Lower leg skin (tissue), 4 donors: ENCODE measurements around the gene PALLD. TPM values are rescaled to one million over a fixed set of nuclear protein-coding genes. Genes with fewer than 3 reads are reported as not detected.

Source experiments
- DNase-seq, 2 donors: peaks; one replicate each; pipeline ENCODE4 v3.0.0-alpha.2; 2019; ENCODE audit warnings: low spot score in 2 of 2
- H3K4me3 ChIP-seq: fragments of 200-600 bp; sonication (generic); 2 replicates; pipeline ENCODE4 v1.5.1; 2017; ENCODE audit warnings: mild to moderate bottlenecking, low read depth; ENCODE audit not compliant: poor library complexity, severe bottlenecking
- CTCF ChIP-seq, 3 donors: fragments of 450-650 bp; IDR thresholded peaks; one replicate each; pipeline ENCODE4 v1.5.1; 2016; ENCODE audit warnings: antibody characterized with exemption in 3 of 3, mild to moderate bottlenecking in 3 of 3, moderate library complexity in 2 of 3
- POLR2A ChIP-seq, 2 donors: fragments of 450-650 bp; IDR thresholded peaks; one replicate each; pipeline ENCODE4 v1.6.1; 2016 to 2017; ENCODE audit warnings: antibody characterized with exemption in 2 of 2, mild to moderate bottlenecking in 1 of 2, moderate library complexity in 1 of 2
- WGBS, 2 donors: methylation state at CpG; one replicate each; pipeline ENCODE4 v1.1.5; 2018; 5-methylcytosine and 5-hydroxymethylcytosine counted together
- intact Hi-C: fragments of 100-400 bp; cut with DNase I; formaldehyde crosslinking; loops from one replicate; pipeline ENCODE4 v1.15.0; 2023; ENCODE audit warnings: low total_unique reads
- total RNA-seq, 4 donors: library from RNA; depleted of rRNA; stranded (reverse); fragments of >200 nt; gene quantifications; one replicate each; pipeline ENCODE4 v1.1.0, GENCODE V29; 2016

The PALLD gene
- total RNA-seq, 4 donors from 2014 or later = 46.1 to 103 (median 77.6) TPM

GRCh38 chr4:168841000-168841671 is 344.3 kb downstream of the PALLD start:
- intact Hi-C loops = no loop called here
- TF ChIP-seq POLR2A (IDR thresholded peaks at IDR 0.05) (no peak), CTCF (IDR thresholded peaks at IDR 0.05) (no peak)
- DNase-seq = no peak
- no peak overlapping the region for H3K4me3 ChIP-seq
- WGBS, 2 donors = 70 to 74% methylated on average over 8 of the region's 8 CpGs

GRCh38 chr4:168841672-168842019 is 344.8 kb downstream of the PALLD start:
- TF ChIP-seq POLR2A (IDR thresholded peaks at IDR 0.05) (no peak), CTCF (IDR thresholded peaks at IDR 0.05) (no peak)
- no peak overlapping the region for H3K4me3 ChIP-seq
- intact Hi-C loops = no loop called here
- no peak for DNase-seq

- no peak overlapping the region for H3K4me3 ChIP-seq
- DNase-seq = no peak
- intact Hi-C loops = no loop called here
- TF ChIP-seq POLR2A (IDR thresholded peaks at IDR 0.05) = no peak
- no peak for TF ChIP-seq CTCF (IDR thresholded peaks at IDR 0.05)
- 61 to 65% methylated on average over 1 of the region's 1 CpG for WGBS, 2 donors
Observed at GRCh38 chr4:168842186-168842585, 345.3 kb downstream of the PALLD start.

- no peak overlapping the region for H3K4me3 ChIP-seq
- no peak for DNase-seq
- intact Hi-C loops = no loop called here
- WGBS, 2 donors = 56 to 64% methylated on average over 7 of the region's 7 CpGs
- TF ChIP-seq POLR2A (IDR thresholded peaks at IDR 0.05) (no peak), CTCF (IDR thresholded peaks at IDR 0.05) (no peak)
Observed at GRCh38 chr4:168843635-168844034, 346.8 kb downstream of the PALLD start.

- WGBS, 2 donors = 31 to 41% methylated on average over 8 of the region's 8 CpGs
- no peak for TF ChIP-seq POLR2A (IDR thresholded peaks at IDR 0.05)
- no peak for TF ChIP-seq CTCF (IDR thresholded peaks at IDR 0.05)
Observed at GRCh38 chr4:168844353-168845049, 347.6 kb downstream of the PALLD start.

More at GRCh38 chr4:168844353-168845049, 347.6 kb downstream of the PALLD start:
- intact Hi-C loops = no loop called here
- DNase-seq = no peak
- H3K4me3 ChIP-seq = no peak overlapping the region
